ENCODE results near the gene EML2.

EML2 gene

DNA sequence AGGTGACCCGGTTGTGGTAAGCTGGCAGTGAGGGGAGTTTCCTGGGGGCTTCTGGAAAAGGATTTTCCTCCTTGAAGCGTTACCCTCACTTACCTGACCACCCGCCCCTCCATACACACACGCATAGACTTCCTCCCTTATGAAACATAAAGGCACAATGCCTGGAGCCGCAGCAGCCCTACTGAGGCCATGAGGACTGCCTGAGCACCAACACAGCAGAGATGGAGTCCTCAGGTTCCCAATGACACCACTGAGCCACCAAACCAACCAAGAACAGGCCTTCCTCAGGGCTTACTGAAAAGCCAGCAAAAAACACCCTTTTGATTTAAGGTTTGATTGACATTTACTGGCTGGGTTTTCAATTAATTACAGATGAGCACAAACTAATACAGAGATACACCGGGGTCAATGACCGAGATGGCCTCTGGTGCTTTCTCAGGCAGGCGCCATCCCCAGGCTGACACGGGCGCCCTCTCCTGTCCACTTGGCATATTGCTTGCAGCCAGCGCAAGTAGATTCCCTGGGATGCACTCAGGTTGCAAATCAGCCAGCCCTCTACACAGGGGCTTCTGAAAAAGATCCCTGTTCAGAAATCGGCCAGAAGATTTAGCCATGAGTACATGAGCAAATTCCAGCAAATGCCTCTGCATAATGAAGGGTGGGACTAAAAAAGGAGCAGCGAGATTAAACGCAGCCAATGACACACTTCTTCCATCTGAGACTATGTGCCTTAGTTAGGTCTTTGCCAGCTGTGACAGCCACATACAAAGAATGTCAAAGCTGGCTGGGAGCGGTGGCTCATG, 69.4 kb downstream of the EML2 start:
- H3K36me3 Mint-ChIP-seq = peaks cover 2% of the 10 kb centered on the region
- no peaks in the 10 kb centered on the region for H3K9me3 Mint-ChIP-seq (ENCODE audit: low read depth)
- H3K27me3 Mint-ChIP-seq = no peaks in the 10 kb centered on the region
- H3K4me3 Mint-ChIP-seq = no peak overlapping the region
- peaks cover 14% of the 10 kb centered on the region for H3K4me1 Mint-ChIP-seq (ENCODE audit: low read depth)
- H3K27ac Mint-ChIP-seq = peak overlapping the region; percentile 62

DNA sequence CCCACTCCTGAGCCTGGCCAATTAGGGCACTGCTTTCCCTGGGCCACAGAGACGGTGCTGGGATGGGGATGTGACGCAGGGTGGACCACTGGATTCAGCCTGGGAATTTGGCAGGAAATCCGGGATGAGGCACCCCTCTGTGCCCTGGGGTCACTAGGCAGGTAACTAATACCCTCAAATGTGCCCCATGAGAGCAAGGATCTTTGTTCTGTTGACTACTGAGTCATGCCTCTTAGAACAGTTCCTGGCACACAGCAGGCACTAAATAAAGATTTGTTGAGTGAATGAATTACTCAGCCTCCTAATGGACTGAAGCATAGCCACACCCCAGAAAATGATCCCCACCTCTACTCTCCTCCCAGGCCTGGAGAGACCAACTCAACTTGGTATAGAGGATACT, 70.5 kb downstream of the EML2 start:
- Mint-ChIP-seq H3K27me3 (no peaks in the 10 kb centered on the region), H3K4me3 (no peak overlapping the region)

DNA sequence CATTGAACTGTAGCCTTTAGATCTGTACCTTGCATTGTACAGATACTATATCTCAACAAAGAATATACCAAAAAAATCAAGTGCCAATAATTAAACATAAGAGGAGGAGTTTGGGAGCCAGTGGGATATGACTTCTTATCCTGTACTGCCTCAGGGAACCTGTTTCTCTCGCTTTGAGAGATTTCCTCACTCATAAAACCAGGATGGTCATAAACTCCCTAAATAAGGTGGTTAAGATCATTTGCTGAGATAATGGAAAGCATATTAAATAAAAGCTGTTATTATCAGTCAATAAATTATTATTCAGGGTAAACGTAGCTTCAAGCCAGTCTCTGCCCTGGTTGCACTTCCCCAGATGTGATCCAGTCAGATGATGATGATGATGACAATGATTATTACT, 71.6 kb downstream of the EML2 start:
- H3K27me3 Mint-ChIP-seq = no peaks in the 10 kb centered on the region
- peaks cover 2% of the 10 kb centered on the region for H3K36me3 Mint-ChIP-seq
- H3K4me1 Mint-ChIP-seq (ENCODE audit: low read depth) = peaks cover 32% of the 10 kb centered on the region
- H3K9me3 Mint-ChIP-seq (ENCODE audit: low read depth) = no peaks in the 10 kb centered on the region
- H3K4me3 Mint-ChIP-seq = no peak overlapping the region
- no peak overlapping the region for H3K27ac Mint-ChIP-seq

More for the DNA sequence above, 70.5 kb downstream of the EML2 start:
- H3K27ac Mint-ChIP-seq = peak overlapping the region; percentile 41
- peaks cover 23% of the 10 kb centered on the region for H3K4me1 Mint-ChIP-seq (ENCODE audit: low read depth)
- peaks cover 2% of the 10 kb centered on the region for H3K36me3 Mint-ChIP-seq
- H3K9me3 Mint-ChIP-seq (ENCODE audit: low read depth) = no peaks in the 10 kb centered on the region

DNA sequence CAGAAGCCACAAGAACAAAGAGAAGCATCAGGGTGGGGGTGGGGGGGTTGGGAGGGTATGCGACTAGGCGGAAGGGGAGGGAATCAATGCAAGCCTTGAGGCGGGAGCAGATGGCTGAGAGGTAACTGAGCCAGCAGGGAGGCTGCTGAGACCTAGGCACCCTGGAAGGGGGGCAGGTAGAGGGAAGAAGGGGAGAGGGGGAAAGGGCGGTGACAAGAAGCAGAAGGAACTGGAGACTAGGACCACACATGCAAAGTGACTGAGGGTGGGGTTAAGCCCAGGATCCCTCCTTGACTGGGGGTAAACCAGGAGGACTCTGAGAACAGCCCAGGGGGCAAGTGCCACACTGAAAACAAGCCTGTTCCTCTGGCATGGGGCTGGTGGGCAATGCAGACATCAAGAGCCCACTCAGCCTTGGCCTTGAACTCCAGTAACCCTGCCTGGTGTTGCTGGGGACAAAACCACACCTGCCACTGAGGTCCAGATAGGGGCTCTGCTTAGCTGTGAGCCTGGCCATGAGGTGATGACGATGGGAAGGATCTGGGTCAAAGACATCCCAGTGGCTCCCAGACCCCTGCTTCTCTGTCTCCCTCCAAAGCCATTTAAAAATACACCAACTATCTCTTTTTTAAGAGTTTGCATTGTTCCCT, 74.9 kb downstream of the EML2 start:
- no peaks in the 10 kb centered on the region for H3K27me3 Mint-ChIP-seq
- no peaks in the 10 kb centered on the region for H3K9me3 Mint-ChIP-seq (ENCODE audit: low read depth)
- peak overlapping the region; percentile 56 for H3K4me3 Mint-ChIP-seq
- peak overlapping the region; percentile 90 for H3K27ac Mint-ChIP-seq
- H3K4me1 Mint-ChIP-seq (ENCODE audit: low read depth) = peaks cover 38% of the 10 kb centered on the region
- no peaks in the 10 kb centered on the region for H3K36me3 Mint-ChIP-seq

GRCh38 chr19:45560686-45561085, 78.5 kb downstream of the EML2 start:
- H3K4me3 Mint-ChIP-seq = no peak overlapping the region
- no peaks in the 10 kb centered on the region for H3K9me3 Mint-ChIP-seq (ENCODE audit: low read depth)
- H3K27me3 Mint-ChIP-seq = no peaks in the 10 kb centered on the region
- peaks cover 47% of the 10 kb centered on the region for H3K4me1 Mint-ChIP-seq (ENCODE audit: low read depth)
- H3K36me3 Mint-ChIP-seq = no peaks in the 10 kb centered on the region
- H3K27ac Mint-ChIP-seq = no peak overlapping the region

GRCh38 chr19:45560038-45560437, 79.2 kb downstream of the EML2 start:
- Mint-ChIP-seq H3K27me3 (no peaks in the 10 kb centered on the region), H3K27ac (peak overlapping the region; percentile 41), H3K4me3 (no peak overlapping the region), H3K4me1 (ENCODE audit: low read depth) (peaks cover 46% of the 10 kb centered on the region), H3K9me3 (ENCODE audit: low read depth) (no peaks in the 10 kb centered on the region), H3K36me3 (no peaks in the 10 kb centered on the region)

Measured in activated naive CD8-positive, alpha-beta T cell (primary cell).